Renal pelvis (tissue), 12 donors: Measurements from ENCODE around the gene RPS17. TPM values are rescaled to one million over a fixed set of nuclear protein-coding genes. Genes with fewer than 3 reads are reported as not detected.

Experiments
- DNase-seq: peaks from one replicate; pipeline ENCODE4 v3.0.0-alpha.2; 2013
- long read RNA-seq, 16 experiments: transcript quantifications; one replicate each; lab custom pipeline, GENCODE V29; 2026
- polyA plus RNA-seq, 3 donors: library from polyadenylated mRNA; unstranded; fragments of 120-200 nt; gene quantifications; one replicate each; pipeline ENCODE4 v1.2.1, GENCODE V29; 2013; ENCODE audit not compliant: insufficient read length in 3 of 3

The RPS17 gene
- 1,000 to 10,000 TPM; 1,921 to 2,548 (median 1,946) TPM for polyA plus RNA-seq
- long read RNA-seq, donor 1, transcript RPS17-203 (2 exons, 580 nt) = minor isoform, 5 of 1,089 reads
- long read RNA-seq, donor 1, transcript RPS17-210 (5 exons, 488 nt) = major isoform, 1,041 of 1,089 reads
- long read RNA-seq, donor 1, transcript RPS17-204 (2 exons, 760 nt) = minor isoform, 6 of 1,089 reads
- long read RNA-seq, donor 1, partial matches to known transcripts = 34 of 1,089 reads
- long read RNA-seq, donor 1, other reads (novel, unspliced or antisense) = 0 of 1,089 reads
- long read RNA-seq, donor 2, transcript RPS17-210 (5 exons, 488 nt) = major isoform, 1,135 of 1,234 reads
- long read RNA-seq, donor 2, transcript RPS17-203 (2 exons, 580 nt) = minor isoform, 7 of 1,234 reads
- long read RNA-seq, donor 2, transcript RPS17-204 (2 exons, 760 nt) = minor isoform, 14 of 1,234 reads
- long read RNA-seq, donor 2, transcript RPS17-209 (4 exons, 1,909 nt) = minor isoform, 12 of 1,234 reads
- long read RNA-seq, donor 2, partial matches to known transcripts = 62 of 1,234 reads
- long read RNA-seq, donor 2, other reads (novel, unspliced or antisense) = 0 of 1,234 reads
- long read RNA-seq, donor 3, transcript RPS17-210 (5 exons, 488 nt) = major isoform, 868 of 925 reads
- long read RNA-seq, donor 3, transcript RPS17-203 (2 exons, 580 nt) = minor isoform, 7 of 925 reads
- long read RNA-seq, donor 3, transcript RPS17-204 (2 exons, 760 nt) = minor isoform, 11 of 925 reads
- long read RNA-seq, donor 3, partial matches to known transcripts = 32 of 925 reads
- long read RNA-seq, donor 3, other reads (novel, unspliced or antisense) = 0 of 925 reads
- long read RNA-seq, donor 4, transcript RPS17-210 (5 exons, 488 nt) = major isoform, 1,266 of 1,330 reads
- long read RNA-seq, donor 4, transcript RPS17-203 (2 exons, 580 nt) = minor isoform, 5 of 1,330 reads
- long read RNA-seq, donor 4, transcript RPS17-209 (4 exons, 1,909 nt) = minor isoform, 10 of 1,330 reads
- long read RNA-seq, donor 4, transcript RPS17-204 (2 exons, 760 nt) = minor isoform, 10 of 1,330 reads
- long read RNA-seq, donor 4, partial matches to known transcripts = 35 of 1,330 reads
- long read RNA-seq, donor 4, other reads (novel, unspliced or antisense) = 0 of 1,330 reads
- long read RNA-seq, donor 5, transcript RPS17-210 (5 exons, 488 nt) = major isoform, 475 of 490 reads
- long read RNA-seq, donor 5, partial matches to known transcripts = 5 of 490 reads
- long read RNA-seq, donor 5, other reads (novel, unspliced or antisense) = 5 of 490 reads
- long read RNA-seq, donor 6, transcript RPS17-209 (4 exons, 1,909 nt) = minor isoform, 9 of 660 reads
- long read RNA-seq, donor 6, transcript RPS17-210 (5 exons, 488 nt) = major isoform, 602 of 660 reads
- long read RNA-seq, donor 6, transcript RPS17-204 (2 exons, 760 nt) = minor isoform, 13 of 660 reads
- long read RNA-seq, donor 6, partial matches to known transcripts = 31 of 660 reads
- long read RNA-seq, donor 6, other reads (novel, unspliced or antisense) = 0 of 660 reads
- long read RNA-seq, donor 7, transcript RPS17-206 (3 exons, 1,877 nt) = minor isoform, 8 of 839 reads
- long read RNA-seq, donor 7, transcript RPS17-204 (2 exons, 760 nt) = minor isoform, 11 of 839 reads
- long read RNA-seq, donor 7, transcript RPS17-210 (5 exons, 488 nt) = major isoform, 758 of 839 reads
- long read RNA-seq, donor 7, transcript RPS17-209 (4 exons, 1,909 nt) = minor isoform, 7 of 839 reads
- long read RNA-seq, donor 7, partial matches to known transcripts = 53 of 839 reads
- long read RNA-seq, donor 7, other reads (novel, unspliced or antisense) = 0 of 839 reads
- long read RNA-seq, donor 8, transcript RPS17-210 (5 exons, 488 nt) = major isoform, 419 of 473 reads
- long read RNA-seq, donor 8, transcript RPS17-204 (2 exons, 760 nt) = minor isoform, 6 of 473 reads
- long read RNA-seq, donor 8, partial matches to known transcripts = 41 of 473 reads
- long read RNA-seq, donor 8, other reads (novel, unspliced or antisense) = 0 of 473 reads
- long read RNA-seq, donor 9, transcript RPS17-204 (2 exons, 760 nt) = minor isoform, 11 of 1,261 reads
- long read RNA-seq, donor 9, transcript RPS17-206 (3 exons, 1,877 nt) = minor isoform, 10 of 1,261 reads
- long read RNA-seq, donor 9, transcript RPS17-210 (5 exons, 488 nt) = major isoform, 1,183 of 1,261 reads
- long read RNA-seq, donor 9, transcript RPS17-209 (4 exons, 1,909 nt) = minor isoform, 7 of 1,261 reads
- long read RNA-seq, donor 9, partial matches to known transcripts = 31 of 1,261 reads
- long read RNA-seq, donor 9, other reads (novel, unspliced or antisense) = 12 of 1,261 reads
- long read RNA-seq, donor 10, transcript RPS17-204 (2 exons, 760 nt) = minor isoform, 7 of 891 reads
- long read RNA-seq, donor 10, transcript RPS17-210 (5 exons, 488 nt) = major isoform, 807 of 891 reads
- long read RNA-seq, donor 10, transcript RPS17-203 (2 exons, 580 nt) = minor isoform, 11 of 891 reads
- long read RNA-seq, donor 10, transcript RPS17-206 (3 exons, 1,877 nt) = minor isoform, 6 of 891 reads
- long read RNA-seq, donor 10, partial matches to known transcripts = 54 of 891 reads
- long read RNA-seq, donor 10, other reads (novel, unspliced or antisense) = 0 of 891 reads
- long read RNA-seq, donor 11, transcript RPS17-204 (2 exons, 760 nt) = minor isoform, 8 of 463 reads
- long read RNA-seq, donor 11, transcript RPS17-210 (5 exons, 488 nt) = major isoform, 428 of 463 reads
- long read RNA-seq, donor 11, transcript RPS17-203 (2 exons, 580 nt) = minor isoform, 8 of 463 reads
- long read RNA-seq, donor 11, partial matches to known transcripts = 14 of 463 reads
- long read RNA-seq, donor 11, other reads (novel, unspliced or antisense) = 0 of 463 reads
- long read RNA-seq, donor 12, transcript RPS17-203 (2 exons, 580 nt) = minor isoform, 5 of 1,463 reads
- long read RNA-seq, donor 12, transcript RPS17-210 (5 exons, 488 nt) = major isoform, 1,373 of 1,463 reads
- long read RNA-seq, donor 12, transcript RPS17-209 (4 exons, 1,909 nt) = minor isoform, 10 of 1,463 reads
- long read RNA-seq, donor 12, transcript RPS17-204 (2 exons, 760 nt) = minor isoform, 13 of 1,463 reads
- long read RNA-seq, donor 12, partial matches to known transcripts = 57 of 1,463 reads
- long read RNA-seq, donor 12, other reads (novel, unspliced or antisense) = 0 of 1,463 reads
- long read RNA-seq, donor 13, transcript RPS17-204 (2 exons, 760 nt) = minor isoform, 7 of 524 reads
- long read RNA-seq, donor 13, transcript RPS17-209 (4 exons, 1,909 nt) = minor isoform, 5 of 524 reads
- long read RNA-seq, donor 13, transcript RPS17-210 (5 exons, 488 nt) = major isoform, 497 of 524 reads
- long read RNA-seq, donor 13, partial matches to known transcripts = 10 of 524 reads
- long read RNA-seq, donor 13, other reads (novel, unspliced or antisense) = 0 of 524 reads
- long read RNA-seq, donor 14 = 0 reads
- long read RNA-seq, donor 15 = 0 reads
- long read RNA-seq, donor 16, transcript RPS17-206 (3 exons, 1,877 nt) = minor isoform, 6 of 1,131 reads
- long read RNA-seq, donor 16, transcript RPS17-210 (5 exons, 488 nt) = major isoform, 1,020 of 1,131 reads
- long read RNA-seq, donor 16, transcript RPS17-203 (2 exons, 580 nt) = minor isoform, 5 of 1,131 reads
- long read RNA-seq, donor 16, transcript RPS17-204 (2 exons, 760 nt) = minor isoform, 12 of 1,131 reads
- long read RNA-seq, donor 16, partial matches to known transcripts = 84 of 1,131 reads
- long read RNA-seq, donor 16, other reads (novel, unspliced or antisense) = 0 of 1,131 reads

- peak; percentile 97 for DNase-seq
These were observed at the start of gene RPS17 for GRCh38 chr15:82540055-82540983. TSS of gene RPS17 (minus strand) at chr15:82540457. CDS start at chr15:82540428, 29 bp downstream.

- DNase-seq = no peak
These were observed 47.5 kb upstream of the RPS17 start for GRCh38 chr15:82587805-82588204.

- DNase-seq = peak; percentile 14
These were observed 44.8 kb upstream of the RPS17 start for GRCh38 chr15:82585072-82585471.

- DNase-seq = no peak
These were observed 40.5 kb upstream of the RPS17 start for GRCh38 chr15:82580713-82581112.

GRCh38 chr15:82575335-82575734 is 35.1 kb upstream of the RPS17 start:
- no peak for DNase-seq

- no peak for DNase-seq
These were observed 32.7 kb upstream of the RPS17 start for GRCh38 chr15:82572986-82573385.

- DNase-seq = no peak
These were observed 32.1 kb upstream of the RPS17 start for GRCh38 chr15:82572311-82572710.

- peak; percentile 71 for DNase-seq
These were observed 31.5 kb upstream of the RPS17 start for GRCh38 chr15:82571722-82572222.

- DNase-seq = no peak
These were observed 30.7 kb upstream of the RPS17 start for GRCh38 chr15:82570721-82571508.

- no peak for DNase-seq
These were observed 29.6 kb upstream of the RPS17 start for GRCh38 chr15:82569834-82570233.

- DNase-seq = no peak
These were observed 28.7 kb upstream of the RPS17 start for GRCh38 chr15:82568986-82569385.

GRCh38 chr15:82567661-82568060 is 27.4 kb upstream of the RPS17 start:
- no peak for DNase-seq

- no peak for DNase-seq
These were observed 26.4 kb upstream of the RPS17 start for GRCh38 chr15:82566690-82567089.

GRCh38 chr15:82558502-82558901 is 18.2 kb upstream of the RPS17 start:
- DNase-seq = no peak
